A549 (cell line): ENCODE measurements around the gene GNG4. TPM values are rescaled to one million over a fixed set of nuclear protein-coding genes. Genes with fewer than 3 reads are reported as not detected.

Experiments
- ATAC-seq, 2 experiments: fragments of 200-7000 bp in 1 of 2; fragments of >200 bp in 1 of 2; cut with Nextera tagmentation in 1 of 2; cut with Tn5 transposase in 1 of 2; 3 replicates each; pipeline versions ENCODE4 v1.8.0 to v1.9.1; 2018 to 2020; ENCODE audit warnings: mild to moderate bottlenecking in 1 of 2, moderate library complexity in 1 of 2
- CTCF ChIA-PET: fragments of 300-600 bp; sonication (Branson Sonifier 250); formaldehyde crosslinking; extraction: SDS; loops from one replicate; lab custom pipeline; 2021; ENCODE audit warnings: antibody characterized with exemption, inconsistent platforms; lab: Yijun Ruan, JAX
- POLR2A ChIA-PET: fragments of 350-600 bp; formaldehyde crosslinking; extraction: SDS; loops from one replicate; lab custom pipeline; 2021; ENCODE audit warnings: antibody characterized with exemption, inconsistent platforms; lab: Yijun Ruan, JAX
- DNase-seq, 2 experiments: peaks; one replicate each; pipeline versions ENCODE4 v3.0.0 to v3.0.0-alpha.2; 2011 to 2016; ENCODE audit warnings: low read depth in 1 of 2, low spot score in 1 of 2
- FAIRE-seq: peaks from 2 replicates; lab custom pipeline; 2011; peaks lifted over from hg19 to GRCh38; lab: Jason Lieb, UNC
- H3K27ac ChIP-seq, 2 experiments: fragments of >200 bp; sonication (Bioruptor Twin); formaldehyde crosslinking; 3 replicates each; pipeline ENCODE4 v1.5.1; 2016 to 2017
- H3K4me1 ChIP-seq: fragments of >200 bp; sonication (Bioruptor Twin); formaldehyde crosslinking; 3 replicates; pipeline ENCODE4 v1.6.1; 2016
- H3K4me2 ChIP-seq: fragments of >200 bp; sonication (Bioruptor Twin); formaldehyde crosslinking; 3 replicates; pipeline ENCODE4 v1.6.1; 2016
- H3K4me3 ChIP-seq: fragments of >200 bp; sonication (Bioruptor Twin); formaldehyde crosslinking; 3 replicates; pipeline ENCODE4 v1.5.1; 2016
- H3K9me3 ChIP-seq: fragments of >200 bp; sonication (Bioruptor Twin); formaldehyde crosslinking; 3 replicates; pipeline ENCODE4 v1.6.1; 2016
- CEBPB ChIP-seq, 2 experiments: fragments of >200 bp in 1 of 2; sonication (Bioruptor Twin) in 1 of 2; formaldehyde crosslinking in 1 of 2; IDR thresholded peaks; 2 replicates each; pipeline ENCODE4 v1.6.1; 2012 to 2016
- ELK1 ChIP-seq: fragments of 150-350 bp; IDR thresholded peaks from 2 replicates; pipeline ENCODE4 v1.6.1; 2014; ENCODE audit warnings: low read depth, mild to moderate bottlenecking, low read length
- EP300 ChIP-seq, 2 experiments: fragments of >200 bp; sonication (Bioruptor Twin); formaldehyde crosslinking; IDR thresholded peaks; 2 replicates in 1 of 2; 3 replicates in 1 of 2; pipeline ENCODE4 v1.6.1; 2016 to 2017
- ESRRA ChIP-seq: fragments of 150-350 bp; IDR thresholded peaks from 2 replicates; pipeline ENCODE4 v1.6.1; 2014; ENCODE audit warnings: mild to moderate bottlenecking, low read length, borderline replicate concordance
- HDAC2 ChIP-seq: fragments of 200-600 bp; sonication (generic); IDR thresholded peaks from 2 replicates; pipeline ENCODE4 v1.6.1; 2016
- HEYL ChIP-seq: fragments of 250-450 bp; sonication (Bioruptor Pico); IDR thresholded peaks from 2 replicates; pipeline ENCODE4 v1.8.0; 2021; ENCODE audit warnings: mild to moderate bottlenecking, moderate library complexity
- JUN ChIP-seq, 2 experiments: fragments of >200 bp; sonication (Bioruptor Twin); formaldehyde crosslinking; IDR thresholded peaks; 2 replicates in 1 of 2; 3 replicates in 1 of 2; pipeline ENCODE4 v1.6.1; 2016 to 2017
- MAFK ChIP-seq: fragments of 450-650 bp; IDR thresholded peaks from 2 replicates; pipeline ENCODE4 v1.6.1; 2014; ENCODE audit not compliant: partially characterized antibody
- MAZ ChIP-seq: fragments of 150-350 bp; IDR thresholded peaks from 2 replicates; pipeline ENCODE4 v1.6.1; 2014; ENCODE audit warnings: antibody characterized with exemption, low read depth, low read length, borderline replicate concordance
- NR3C1 ChIP-seq: fragments of >200 bp; sonication (Bioruptor Twin); formaldehyde crosslinking; IDR thresholded peaks from 3 replicates; pipeline ENCODE4 v1.6.1; 2017
- POLR2AphosphoS2 ChIP-seq: conservative IDR thresholded peaks from 2 replicates; pipeline ENCODE4 v1.6.1; 2012; ENCODE audit warnings: low read length, improper control_type of control experiment, inconsistent platforms
- RAD21 ChIP-seq, 2 experiments: fragments of >200 bp in 1 of 2; sonication (Bioruptor Twin) in 1 of 2; formaldehyde crosslinking in 1 of 2; IDR thresholded peaks in 1 of 2; conservative IDR thresholded peaks in 1 of 2; 2 replicates in 1 of 2; 3 replicates in 1 of 2; pipeline ENCODE4 v1.6.1; 2012 to 2018; ENCODE audit warnings: inconsistent platforms in 1 of 2
- REST ChIP-seq: fragments of 200-600 bp; sonication (generic); IDR thresholded peaks from 2 replicates; pipeline ENCODE4 v1.6.1; 2016; ENCODE audit warnings: antibody characterized with exemption, mild to moderate bottlenecking, moderate library complexity
- RNF2 ChIP-seq: fragments of 200-600 bp; sonication (generic); IDR thresholded peaks from 2 replicates; pipeline ENCODE4 v1.6.1; 2016; ENCODE audit warnings: low read depth, mild to moderate bottlenecking, antibody characterized with exemption, moderate library complexity, borderline replicate concordance
- SMC3 ChIP-seq: fragments of >200 bp; sonication (Bioruptor Twin); formaldehyde crosslinking; IDR thresholded peaks from 3 replicates; pipeline ENCODE4 v1.6.1; 2018; ENCODE audit warnings: inconsistent platforms
- ZNF302 ChIP-seq: fragments of 250-450 bp; sonication (Bioruptor Pico); IDR thresholded peaks from 2 replicates; pipeline ENCODE4 v1.9.0; 2021; ENCODE audit warnings: inconsistent platforms, mild to moderate bottlenecking, moderate library complexity
- WGBS: methylation state at CpG from one replicate; pipeline ENCODE4 v1.1.6; 2017; ENCODE audit errors: missing lambda C conversion rate; 5-methylcytosine and 5-hydroxymethylcytosine counted together
- polyA plus RNA-seq, 4 experiments: library from polyadenylated mRNA; depleted of rRNA in 3 of 4; stranded (reverse); fragments of >200 nt; fragmentation: RNase III in 1 of 4; extraction: RNeasy Plus Mini Kit Qiagen cat#74134 plus additional on column Dnase treatment in 1 of 4; gene quantifications; 2 replicates in 3 of 4; 3 replicates in 1 of 4; pipeline ENCODE4 v1.2.3, GENCODE V29; 2011 to 2017
- TF ChIP-seq, protein P1 (sequence below): fragments of 450-650 bp; IDR thresholded peaks from 2 replicates; pipeline ENCODE4 v1.6.1; 2014; ENCODE audit warnings: antibody characterized with exemption

GNG4 gene
- polyA plus RNA-seq, 2 of the 4 experiments (the other 2 are of a cell fraction) = 10.5 to 16.3 TPM

- no peak overlapping the region for H3K4me3 ChIP-seq
- CTCF ChIA-PET = interaction anchor here (0.9 kb wide), 1 partner anchor 9 kb away, joined by 3 read pairs; no protein-coding TSS in a partner anchor
- FAIRE-seq = no peak
Observed at GRCh38 chr1:235635938-235636662, 13.5 kb downstream of the GNG4 start.

DNA sequence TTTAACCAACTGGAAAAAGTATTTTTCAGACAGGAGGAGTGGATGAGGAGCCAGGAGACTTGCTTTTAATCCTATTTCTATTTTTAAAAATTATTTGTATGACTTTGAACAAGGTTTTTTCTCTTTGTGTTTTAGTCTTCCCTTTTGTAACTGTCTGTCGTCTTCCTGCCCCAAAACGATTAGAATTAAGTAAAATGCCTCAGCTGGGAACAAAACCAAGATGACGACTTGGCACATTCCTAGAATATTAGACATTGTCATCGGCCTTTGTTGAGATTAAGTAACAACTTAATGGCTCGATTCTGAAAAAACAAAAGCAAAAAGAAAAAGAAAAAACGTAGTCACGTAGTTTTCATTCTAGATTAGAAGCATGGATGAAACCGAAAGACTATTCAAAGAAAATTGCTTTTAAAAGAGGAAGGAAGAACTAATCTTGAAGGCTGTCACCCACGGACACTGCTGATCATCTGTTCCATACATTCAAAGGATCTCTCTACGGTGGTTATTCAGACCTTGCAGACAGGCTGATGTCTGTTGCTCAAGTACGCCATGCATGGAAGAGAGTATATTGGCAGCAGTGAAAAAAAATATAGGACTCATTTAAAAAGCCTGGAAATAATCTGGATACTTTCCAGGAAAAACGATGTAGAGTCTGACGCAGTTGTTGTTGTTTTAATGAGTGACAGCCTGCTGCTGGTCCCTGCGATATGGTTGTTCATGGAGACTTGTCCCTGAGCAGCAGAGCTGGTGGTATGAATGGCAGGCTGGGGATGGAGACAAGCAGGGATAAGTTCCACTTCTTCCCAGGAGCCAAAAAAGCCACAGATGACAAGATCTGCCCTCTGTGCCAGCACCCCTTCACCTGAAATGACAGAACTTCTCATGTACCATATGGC, 16.8 kb downstream of the GNG4 start:
- FAIRE-seq = no peak
- CTCF ChIA-PET = interaction anchor here (1.1 to 2.0 kb wide), 4 partner anchors 14 to 339 kb away, joined by 3 to 6 read pairs (median 4); no protein-coding TSS in a partner anchor
- no peak for DNase-seq
- no peak overlapping the region for H3K4me3 ChIP-seq
- ATAC-seq = no peak
- H3K27ac ChIP-seq = 0 out of 6 replicates have a peak overlapping the region, but pooled peaks of 1 of the 2 experiments have one; percentile 20
- no peaks in the 10 kb centered on the region for H3K9me3 ChIP-seq
- 33% methylated on average over 14 of the region's 14 CpGs for WGBS
- H3K4me1 ChIP-seq = peaks cover 11% of the 10 kb centered on the region; the same call in 2 of the 3 replicates
- TF ChIP-seq RNF2 = no peak
- TF ChIP-seq MAFK = peak; percentile 49
- TF ChIP-seq, all 56 proteins: peak for 1
- peak overlapping the region; percentile 64 for H3K4me2 ChIP-seq
- POLR2A ChIA-PET = no interaction called here

More at GRCh38 chr1:235635938-235636662, 13.5 kb downstream of the GNG4 start:
- Histone ChIP-seq H3K4me2 (no peak overlapping the region), H3K9me3 (no peaks in the 10 kb centered on the region), H3K4me1 (peaks cover 11% of the 10 kb centered on the region; the same call in 2 of the 3 replicates), H3K27ac (no peak overlapping the region)
- peak; percentile 80 to 81 for ATAC-seq
- DNase-seq = no peak
- POLR2A ChIA-PET = no interaction called here
- TF ChIP-seq HDAC2 = no peak
- TF ChIP-seq, all 56 proteins: peak for 0
- 60% methylated on average over 7 of the region's 12 CpGs for WGBS

- WGBS = 83% methylated on average over 7 of the region's 7 CpGs
- POLR2A ChIA-PET = no interaction called here
Observed at GRCh38 chr1:235631816-235632215, 17.8 kb downstream of the GNG4 start.

GRCh38 chr1:235628316-235629005, 21.1 kb downstream of the GNG4 start:
- POLR2A ChIA-PET = no interaction called here
- Histone ChIP-seq H3K4me3 (no peak overlapping the region), H3K4me2 (no peak overlapping the region)
- WGBS = 88% methylated on average over 9 of the region's 10 CpGs
- no peak for TF ChIP-seq SMC3
- TF ChIP-seq RAD21 (conservative IDR thresholded peaks at IDR 0.05 in 1 of 2, IDR thresholded peaks at IDR 0.05 in 1 of 2) = no peak
- TF ChIP-seq MAFK = no peak
- TF ChIP-seq JUN (IDR thresholded peaks at IDR 0.05) = no peak
- no peak for TF ChIP-seq ELK1
- TF ChIP-seq NR3C1 = no peak
- TF ChIP-seq CEBPB (IDR thresholded peaks at IDR 0.05) = no peak
- no peak for TF ChIP-seq MAZ
- TF ChIP-seq, protein P1, sequence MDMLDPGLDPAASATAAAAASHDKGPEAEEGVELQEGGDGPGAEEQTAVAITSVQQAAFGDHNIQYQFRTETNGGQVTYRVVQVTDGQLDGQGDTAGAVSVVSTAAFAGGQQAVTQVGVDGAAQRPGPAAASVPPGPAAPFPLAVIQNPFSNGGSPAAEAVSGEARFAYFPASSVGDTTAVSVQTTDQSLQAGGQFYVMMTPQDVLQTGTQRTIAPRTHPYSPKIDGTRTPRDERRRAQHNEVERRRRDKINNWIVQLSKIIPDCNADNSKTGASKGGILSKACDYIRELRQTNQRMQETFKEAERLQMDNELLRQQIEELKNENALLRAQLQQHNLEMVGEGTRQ = no peak
- no peak for TF ChIP-seq ZNF302 (CRISPR knock-in tag)
- TF ChIP-seq EP300 (IDR thresholded peaks at IDR 0.05) = no peak
- no peak for TF ChIP-seq REST
- no peak for TF ChIP-seq POLR2AphosphoS2
- TF ChIP-seq HEYL (CRISPR knock-in tag) = no peak
- no peak for TF ChIP-seq ESRRA
- TF ChIP-seq, all 56 proteins: peak for 0
- Histone ChIP-seq H3K4me1 (peaks cover 11% of the 10 kb centered on the region; the same call in 2 of the 3 replicates), H3K27ac (no peak overlapping the region), H3K9me3 (no peaks in the 10 kb centered on the region)
- ATAC-seq (no peak), FAIRE-seq (no peak), DNase-seq (no peak)
- CTCF ChIA-PET = interaction anchor here (0.6 kb wide), 1 partner anchor 273 kb away, joined by 7 read pairs; no protein-coding TSS in a partner anchor

More at GRCh38 chr1:235631816-235632215, 17.8 kb downstream of the GNG4 start:
- Histone ChIP-seq H3K4me3 (no peak overlapping the region), H3K27ac (0 out of 6 replicates have a peak overlapping the region, but pooled peaks of 1 of the 2 experiments have one; percentile 20), H3K4me1 (peaks cover 11% of the 10 kb centered on the region; the same call in 2 of the 3 replicates), H3K9me3 (no peaks in the 10 kb centered on the region), H3K4me2 (no peak overlapping the region)
- FAIRE-seq (no peak), ATAC-seq (peak in 1 of 2 experiments; percentile 29; a peak in 1 of 6 replicates), DNase-seq (no peak)
- no peak for TF ChIP-seq NR3C1
- TF ChIP-seq, all 56 proteins: peak for 0
- CTCF ChIA-PET = interaction anchor here (0.9 kb wide), 1 partner anchor 340 kb away, joined by 3 read pairs; no protein-coding TSS in a partner anchor
